HPDE6-E6E7 (cell line): ENCODE measurements around the gene SLX4IP.

Experiments
- DNase-seq: peaks from one replicate; pipeline ENCODE4 v3.0.0; 2011; ENCODE audit warnings: missing footprints; ENCODE audit errors: extremely low spot score

The SLX4IP gene

DNA sequence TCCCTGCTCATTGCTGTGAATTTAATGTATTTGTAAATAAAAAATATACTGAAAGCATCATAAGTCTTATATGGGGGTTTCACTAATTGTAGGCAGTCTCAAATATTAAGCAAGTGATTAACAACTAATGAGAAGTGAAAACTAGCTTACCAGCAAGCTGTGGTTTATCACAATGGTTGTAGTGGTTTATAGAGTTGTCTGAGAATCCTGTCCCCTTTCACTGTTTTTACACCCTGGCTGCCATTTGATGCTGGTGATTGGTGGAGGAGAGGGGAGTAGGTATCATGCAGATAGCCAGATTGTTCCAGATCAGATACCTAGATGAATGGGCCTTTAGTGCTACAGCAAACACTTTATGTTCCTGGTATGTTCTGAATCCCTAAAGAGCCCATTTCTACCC is 7.1 kb upstream of the SLX4IP start:
- DNase-seq = no peak

GRCh38 chr20:10429443-10429981 is 5.6 kb upstream of the SLX4IP start:
- no peak for DNase-seq

GRCh38 chr20:10430000-10430466 is 5.1 kb upstream of the SLX4IP start:
- DNase-seq = no peak

DNA sequence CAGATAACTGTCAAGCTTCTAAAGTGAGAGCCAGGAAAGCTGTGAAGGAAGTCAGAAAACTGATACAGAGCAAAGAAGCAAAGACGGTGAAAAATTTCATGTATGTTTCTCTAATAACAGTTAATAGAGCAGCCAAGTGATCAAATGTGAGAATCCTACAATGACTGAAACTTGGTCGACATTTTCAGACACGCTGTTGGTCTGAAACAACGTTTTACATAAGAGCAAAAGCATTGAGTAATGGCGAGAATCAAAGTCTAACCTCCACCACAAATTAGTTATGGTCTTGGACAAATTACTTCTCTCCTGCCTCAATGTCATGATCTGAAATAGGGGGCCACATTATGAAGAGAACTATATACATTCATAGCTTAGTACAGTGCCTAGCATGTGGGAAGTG is 4.4 kb upstream of the SLX4IP start:
- DNase-seq = no peak

GRCh38 chr20:10432079-10432478 is 3.0 kb upstream of the SLX4IP start:
- no peak for DNase-seq

GRCh38 chr20:10433014-10433622 is 2.0 kb upstream of the SLX4IP start:
- DNase-seq = no peak

DNA sequence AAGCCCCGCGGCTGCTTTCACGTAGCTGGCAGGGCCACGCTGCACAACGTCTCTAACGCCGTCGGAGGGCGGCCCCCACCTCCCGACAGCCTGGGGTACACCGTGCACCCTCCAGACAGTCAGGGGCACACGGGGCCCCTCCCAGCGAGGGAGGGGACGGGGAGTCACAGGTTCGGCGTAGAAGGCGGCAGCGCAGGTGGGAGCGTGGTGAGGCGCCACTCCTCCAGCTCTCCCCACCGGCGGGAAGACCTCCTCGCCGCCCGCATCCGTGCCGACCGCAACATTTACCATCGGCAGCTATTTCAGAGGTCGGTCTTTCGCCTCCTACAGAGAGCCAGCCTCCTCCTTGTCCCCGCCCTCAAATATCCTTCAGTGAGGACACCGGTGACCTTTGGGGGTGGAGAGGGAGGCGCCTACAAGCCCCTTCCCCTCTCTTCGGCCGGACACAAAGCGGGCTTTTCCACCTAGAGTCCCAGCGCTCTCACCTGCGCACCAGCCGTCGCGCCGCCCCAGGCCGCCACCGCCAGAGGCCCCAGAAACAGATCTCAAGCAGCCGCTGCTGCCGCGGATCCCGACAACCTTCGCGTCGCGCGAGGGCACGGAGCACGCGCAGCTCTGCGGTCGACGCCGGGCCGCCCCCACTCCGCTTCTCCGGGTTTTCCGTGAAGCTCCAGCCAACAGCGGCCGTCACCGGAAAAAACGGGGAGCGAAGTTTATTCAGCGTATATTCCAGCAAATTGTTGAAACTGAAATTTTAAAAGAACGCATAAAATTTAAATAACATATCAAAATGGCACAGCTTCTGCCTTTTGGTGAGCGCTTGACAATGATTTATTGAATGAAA is 1.3 kb upstream of the SLX4IP start, which contains the start of gene MKKS:
TSS of gene MKKS (minus strand) at position 600 of the 844 bp plus-strand sequence. CDS start 20,708 bp downstream, outside the sequence.
- peak; percentile 88 for DNase-seq

DNA sequence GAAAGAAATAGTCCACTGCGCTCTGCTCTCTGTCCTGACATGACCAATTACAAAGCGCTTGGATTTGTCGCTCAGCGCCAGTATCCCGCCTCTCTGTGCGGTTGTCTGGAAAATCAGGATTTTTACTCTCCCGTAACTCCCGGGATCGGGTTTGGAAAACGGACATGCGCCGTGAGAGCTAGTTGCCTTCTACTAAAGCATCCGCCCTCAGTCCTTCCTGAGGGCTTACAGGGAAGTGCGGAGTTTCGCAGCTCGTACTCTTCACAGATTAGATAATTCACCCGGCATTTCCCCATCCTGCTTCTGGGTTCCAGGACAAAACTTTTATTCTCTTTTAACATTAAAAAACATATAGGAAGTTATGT is 656 bp upstream of the SLX4IP start:
- peak; percentile 97 for DNase-seq

DNA sequence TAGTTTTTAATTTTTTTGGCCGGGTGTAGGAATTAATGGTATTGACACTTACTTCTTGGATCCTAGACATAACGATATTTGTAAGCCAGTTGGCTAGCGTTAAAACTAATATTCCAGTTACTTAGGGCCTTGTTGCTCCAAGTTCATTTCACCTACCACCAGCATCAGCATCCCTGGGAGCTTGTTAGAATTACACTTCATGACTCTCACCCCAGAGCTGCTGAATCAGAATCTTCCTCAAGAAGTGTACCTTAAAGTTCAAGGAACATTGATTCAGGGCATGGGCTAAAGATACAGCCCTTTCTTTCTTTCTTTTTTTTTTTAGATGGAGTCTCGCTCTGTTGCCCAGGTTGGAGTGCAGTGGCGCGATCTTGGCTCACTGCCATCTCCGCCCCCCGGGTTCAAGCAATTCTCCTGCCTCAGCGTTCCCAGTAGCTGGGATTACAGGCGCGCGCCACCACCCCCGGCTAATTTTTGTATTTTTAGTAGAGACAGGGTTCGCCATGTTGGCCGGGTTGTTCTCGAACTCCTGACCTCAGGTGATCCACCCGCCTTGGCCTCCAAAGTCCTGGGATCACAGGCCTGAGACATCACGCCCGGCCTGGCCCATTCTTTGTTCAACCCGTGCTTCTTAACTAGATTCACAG is 1.1 kb downstream of the SLX4IP start:
- no peak for DNase-seq

- no peak for DNase-seq
Measured at GRCh38 chr20:10438217-10438616, 3.1 kb downstream of the SLX4IP start.

DNA sequence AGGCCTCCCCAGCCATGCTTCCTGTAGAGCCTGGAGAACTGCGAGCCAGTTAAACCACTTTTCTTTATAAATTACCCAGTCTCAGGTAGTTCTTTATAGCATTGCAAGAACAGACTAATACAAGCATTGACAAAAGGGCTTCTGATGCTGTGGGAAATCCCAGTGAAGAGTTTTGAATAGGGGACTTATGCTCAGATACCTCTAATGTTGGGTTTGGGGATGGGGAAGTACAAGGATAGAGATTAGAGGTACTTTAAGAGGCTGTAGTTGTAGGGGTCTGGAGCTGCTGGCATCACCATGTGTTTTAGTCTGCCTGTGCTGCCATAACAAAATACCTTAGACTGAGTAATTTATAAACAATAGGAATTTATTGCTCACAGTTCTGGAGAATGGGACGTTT is 8.8 kb downstream of the SLX4IP start:
- no peak for DNase-seq

DNA sequence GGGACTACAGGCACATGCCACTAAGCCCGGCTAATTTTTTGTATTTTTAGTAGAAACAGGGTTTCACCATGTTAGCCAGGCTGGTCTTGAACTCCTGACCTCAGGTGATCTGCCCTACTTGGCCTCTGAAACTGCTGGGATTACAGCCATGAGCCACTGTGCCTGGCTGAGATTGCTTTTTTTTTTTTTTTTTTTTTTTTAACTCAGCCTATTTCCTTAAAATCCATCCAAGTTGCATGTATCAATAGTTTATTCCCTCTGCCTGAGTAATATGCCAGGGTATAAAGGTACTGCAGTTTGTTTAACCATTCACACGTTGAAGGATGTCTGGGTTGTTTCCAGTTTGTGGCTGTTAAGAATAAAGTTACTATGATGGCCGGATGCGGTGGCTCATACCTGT is 10.7 kb downstream of the SLX4IP start:
- DNase-seq = no peak

DNA sequence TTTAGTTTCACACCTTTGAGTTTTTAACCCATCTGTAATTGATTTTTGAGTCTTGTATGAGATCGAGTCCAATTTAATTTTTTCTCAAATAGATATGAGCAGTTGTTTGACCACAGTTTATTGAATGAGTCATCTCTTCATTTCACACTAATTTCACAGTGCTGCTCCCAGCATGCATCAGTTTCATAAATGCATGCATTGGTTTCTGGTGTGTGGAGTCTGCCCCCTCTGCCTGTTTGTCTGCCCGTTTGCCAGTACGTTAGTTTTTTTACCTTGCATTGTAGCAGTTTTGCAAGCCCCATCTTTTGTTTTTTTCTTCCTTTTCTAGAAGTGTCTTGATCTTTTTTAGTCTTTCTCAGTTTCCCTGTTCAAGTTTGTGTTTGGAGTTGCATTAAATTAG is 11.9 kb downstream of the SLX4IP start:
- peak; percentile 76 for DNase-seq

DNA sequence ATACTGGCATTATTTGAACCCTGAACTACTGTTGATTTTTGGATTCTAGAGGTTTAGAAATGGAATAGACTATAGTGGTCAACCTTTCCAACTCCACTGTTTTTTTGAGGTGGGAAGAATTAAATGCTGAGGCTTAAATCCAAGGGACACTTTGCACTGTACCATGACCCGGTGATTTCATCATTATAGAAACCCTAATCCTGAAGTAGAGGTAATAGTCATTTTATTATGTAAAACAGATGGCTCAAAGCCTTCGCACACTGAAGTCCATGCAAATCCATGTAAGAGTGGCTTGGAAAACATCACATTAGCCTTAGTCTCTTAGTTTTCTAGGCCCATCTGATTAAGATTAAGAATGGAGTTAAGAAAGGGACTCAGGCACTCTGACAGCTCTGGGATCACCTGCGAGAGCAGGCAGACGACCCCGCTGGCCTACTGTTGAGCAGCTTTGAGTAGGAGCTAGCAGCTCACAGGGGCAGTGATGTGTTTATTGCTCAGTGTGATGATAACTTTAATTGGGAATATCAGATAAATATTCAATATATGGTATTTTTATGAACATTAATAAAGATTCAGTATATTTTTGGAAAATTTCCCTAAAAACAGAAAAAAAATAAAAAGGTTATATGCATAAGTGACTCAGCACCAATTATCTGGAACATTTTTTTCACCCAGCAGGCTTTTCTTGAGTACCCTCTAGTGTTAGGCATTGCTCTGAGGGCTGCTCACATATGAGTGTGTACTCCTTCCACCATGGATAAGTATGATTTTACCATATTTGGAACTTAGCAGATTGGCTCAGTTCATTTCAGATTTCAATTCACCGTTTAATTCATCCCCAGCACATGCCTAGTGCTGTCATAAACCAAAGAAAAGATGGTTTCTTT is 13.4 kb downstream of the SLX4IP start:
- no peak for DNase-seq

GRCh38 chr20:10449270-10449669 is 14.2 kb downstream of the SLX4IP start:
- DNase-seq = no peak

- no peak for DNase-seq
Measured at GRCh38 chr20:10453241-10453640, 18.1 kb downstream of the SLX4IP start.

DNA sequence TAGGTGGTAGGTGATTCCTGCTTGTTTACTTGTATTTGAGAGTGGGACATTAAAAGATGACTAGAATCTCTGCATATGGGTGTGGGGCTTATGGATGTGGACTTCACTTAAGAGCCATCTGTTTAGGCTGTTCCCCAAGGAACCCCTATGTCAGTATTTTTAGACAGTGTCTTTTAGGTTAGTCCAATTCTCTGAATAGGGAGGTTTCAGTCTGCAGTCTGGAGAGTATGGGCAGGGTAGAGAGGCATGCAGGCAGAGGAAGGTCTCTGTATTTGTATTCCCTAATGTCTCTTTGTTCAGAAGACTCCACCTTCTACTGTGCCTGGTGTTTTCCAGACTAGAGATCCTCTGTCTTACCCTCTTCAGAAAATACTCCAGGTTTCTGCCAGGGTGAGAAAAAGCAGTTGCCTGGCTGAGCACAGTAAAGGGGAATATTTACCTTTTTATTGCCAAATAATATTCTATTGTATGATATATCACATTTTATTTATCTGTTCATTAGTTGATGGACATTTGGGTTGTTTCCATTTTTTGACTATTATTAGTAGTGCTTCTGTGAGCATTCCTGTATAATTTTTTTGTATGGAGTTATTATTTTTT is 19.1 kb downstream of the SLX4IP start:
- no peak for DNase-seq

GRCh38 chr20:10461495-10461894 is 26.4 kb downstream of the SLX4IP start:
- DNase-seq = no peak

DNA sequence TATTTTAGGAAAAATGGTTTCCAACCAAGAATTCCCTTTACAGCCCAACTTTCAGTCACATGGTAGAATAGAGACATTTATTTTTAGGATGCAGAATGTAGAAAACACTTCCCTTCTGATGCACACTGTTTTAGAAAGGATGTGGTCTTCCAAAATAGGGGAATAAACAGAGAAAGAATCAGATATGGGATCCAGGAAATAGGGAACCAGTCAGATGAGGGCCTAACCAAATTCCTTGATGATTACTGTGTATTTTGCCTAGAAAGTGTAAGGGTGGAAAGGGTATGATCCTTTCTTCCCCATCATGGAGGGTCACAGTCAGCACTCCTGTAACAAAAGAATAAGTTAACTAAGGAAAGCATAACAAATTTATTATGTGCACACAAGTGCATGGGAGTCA is 27.4 kb downstream of the SLX4IP start:
- DNase-seq = no peak

DNA sequence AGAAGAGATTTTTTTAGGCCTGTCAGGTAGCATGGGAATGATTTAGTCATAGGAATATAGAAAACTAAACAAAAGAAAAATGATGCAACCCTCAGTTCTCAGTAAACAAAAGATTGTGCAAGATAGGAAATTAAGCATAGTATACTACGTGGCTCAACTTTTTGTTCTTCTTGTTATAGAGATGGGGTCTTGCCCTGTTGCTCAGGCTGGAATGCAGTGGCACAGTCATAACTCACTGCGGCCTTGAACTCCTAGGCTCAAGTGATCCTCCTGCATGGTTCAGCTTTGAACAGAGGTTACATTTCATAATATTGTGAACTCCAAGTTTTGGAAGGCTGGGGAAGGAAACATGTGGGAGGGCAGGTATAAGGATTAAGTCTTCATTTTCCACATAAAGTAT is 28.5 kb downstream of the SLX4IP start:
- DNase-seq = no peak

- no peak for DNase-seq
Measured at GRCh38 chr20:10465135-10465534, 30.0 kb downstream of the SLX4IP start.
